Transverse colon (tissue), 4 donors: ENCODE results near the gene ARMC3. TPM values are rescaled to one million over a fixed set of nuclear protein-coding genes. Genes with fewer than 3 reads are reported as not detected.
"Not testable (repeated sequence)": the region's sequence is repeated elsewhere in the genome, so short reads cannot be mapped to it uniquely, and the experiment has no call there.

Source experiments
- DNase-seq: peaks from one replicate; pipeline ENCODE4 v3.0.0-alpha.2; 2019
- H3K27ac ChIP-seq, 4 donors: fragments of 200-600 bp; sonication (generic); 2 replicates each; pipeline ENCODE4 v1.5.1; 2016 to 2018; ENCODE audit warnings: inconsistent platforms in 4 of 4
- H3K27me3 ChIP-seq: fragments of 200-600 bp; sonication (generic); 2 replicates; pipeline ENCODE4 v1.5.1; 2017; ENCODE audit warnings: inconsistent platforms
- H3K36me3 ChIP-seq, 4 donors: fragments of 200-600 bp; sonication (generic); 2 replicates each; pipeline ENCODE4 v1.5.1; 2017 to 2019; ENCODE audit warnings: inconsistent platforms in 4 of 4
- H3K4me1 ChIP-seq, 4 donors: fragments of 200-600 bp; sonication (generic); 2 replicates each; pipeline ENCODE4 v1.5.1; 2017 to 2020; ENCODE audit warnings: inconsistent platforms in 4 of 4
- H3K4me3 ChIP-seq, 4 donors: fragments of 200-600 bp; sonication (generic); 1 replicate in 1 of 4; 2 replicates in 3 of 4; pipeline versions ENCODE4 v1.5.1 to v1.6.1; 2017 to 2019; ENCODE audit warnings: inconsistent platforms in 4 of 4
- H3K9me3 ChIP-seq, 2 donors: fragments of 200-600 bp; sonication (generic); 2 replicates each; pipeline ENCODE4 v1.5.1; 2017 to 2019; ENCODE audit warnings: inconsistent platforms in 2 of 2
- EP300 ChIP-seq: sonication (generic); formaldehyde crosslinking; IDR thresholded peaks from one replicate; pipeline ENCODE4 v1.6.1; 2017; ENCODE audit warnings: antibody characterized with exemption, low read depth
- POLR2A ChIP-seq: fragments of 450-650 bp; IDR thresholded peaks from one replicate; pipeline ENCODE4 v1.6.1; 2016; ENCODE audit warnings: antibody characterized with exemption, mild to moderate bottlenecking, moderate library complexity
- POLR2AphosphoS5 ChIP-seq, 3 donors: sonication (generic); formaldehyde crosslinking; IDR thresholded peaks; one replicate each; pipeline ENCODE4 v1.6.1; 2016; ENCODE audit warnings: antibody characterized with exemption in 3 of 3
- WGBS, 2 donors: methylation state at CpG; one replicate each; pipeline ENCODE4 v1.1.5; 2018; ENCODE audit warnings: low coverage in 1 of 2; 5-methylcytosine and 5-hydroxymethylcytosine counted together
- in situ Hi-C, 4 donors: fragments of 200-750 bp; cut with MboI; loops; one replicate each; pipeline versions ENCODE4 v1.15.0 to v1.15.1; 2017; ENCODE audit warnings: low sequenced_read_pairs in 3 of 4, low pct_ligation_motif_present in 1 of 4, low pct_unique_long_range_greater_than_20kb in 1 of 4
- intact Hi-C: fragments of 100-400 bp; cut with DNase I; formaldehyde crosslinking; loops from one replicate; pipeline ENCODE4 v1.15.1; 2023; ENCODE audit warnings: low total_unique reads
- total RNA-seq, 4 donors: library from RNA; depleted of rRNA; stranded (reverse); fragments of >200 nt; gene quantifications; one replicate each; pipeline ENCODE4 v1.1.0, GENCODE V29; 2016
- TF ChIP-seq, protein P1 (sequence below), 5 experiments: fragments of 200-600 bp in 3 of 5; fragments of 450-650 bp in 2 of 5; sonication (generic) in 3 of 5; IDR thresholded peaks; 1 replicate in 2 of 5; 2 replicates in 3 of 5; pipeline ENCODE4 v1.5.1; 2016 to 2017; ENCODE audit warnings: antibody characterized with exemption in 5 of 5, inconsistent platforms in 3 of 5, mild to moderate bottlenecking in 2 of 5, moderate library complexity in 1 of 5

The ARMC3 gene
- total RNA-seq, 4 donors from 2014 or later: not detected

DNA sequence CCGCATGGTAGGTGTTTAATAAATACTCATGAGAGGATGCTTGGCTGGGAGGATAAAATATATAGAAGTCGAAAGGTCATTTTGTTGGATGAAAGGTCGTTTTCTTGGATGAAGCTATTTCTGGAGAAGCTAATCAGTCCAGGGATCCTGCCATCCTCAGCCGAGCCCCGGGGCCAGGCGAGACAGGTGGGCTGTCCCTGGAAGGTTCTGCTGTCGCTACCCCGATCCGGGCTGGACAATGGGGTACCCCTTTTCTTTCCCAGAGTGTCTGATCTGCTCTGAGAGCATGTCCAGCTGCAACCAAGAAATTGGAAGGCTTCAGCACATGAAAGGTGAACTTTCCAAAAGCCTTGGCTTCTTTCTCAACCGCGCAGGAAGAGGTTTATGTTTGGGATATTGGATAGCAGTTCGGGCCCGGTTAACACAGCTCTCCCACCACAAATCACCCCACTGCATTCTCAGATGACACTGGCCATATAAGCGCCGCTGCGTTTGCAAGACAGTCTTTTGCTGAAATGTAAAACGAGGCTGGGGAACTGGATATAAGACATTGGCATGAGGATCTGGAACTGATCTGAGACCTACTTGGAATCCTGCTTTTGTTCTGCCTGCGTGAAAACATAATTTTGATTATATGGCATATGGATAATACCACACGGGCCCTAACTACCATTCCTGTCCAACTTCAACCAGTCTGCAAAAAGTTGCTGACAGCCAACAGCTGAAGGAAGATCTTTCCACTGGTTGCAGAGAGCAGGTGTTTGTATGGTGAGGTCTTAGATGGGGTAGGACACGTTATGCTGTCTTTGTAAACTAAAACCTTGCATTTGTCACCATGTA, 136.3 kb downstream of the ARMC3 start:
- WGBS, 2 donors: 69 to 78% methylated on average over 12 to 20 of the region's 20 CpGs
- Histone ChIP-seq H3K36me3 (no peaks in the 10 kb centered on the region), H3K27ac (peak overlapping the region in 3 of 4 donors; percentile 50 to 70 (median 67)), H3K9me3 (no peaks in the 10 kb centered on the region), H3K27me3 (no peaks in the 10 kb centered on the region), H3K4me3 (no peak overlapping the region), H3K4me1 (peaks cover 4 to 22% (median 19%) of the 10 kb centered on the region in 4 donors)
- DNase-seq: no peak
- TF ChIP-seq EP300 (no peak), POLR2A (no peak), POLR2AphosphoS5 (IDR thresholded peaks at IDR 0.05) (no peak)
- TF ChIP-seq, protein P1, sequence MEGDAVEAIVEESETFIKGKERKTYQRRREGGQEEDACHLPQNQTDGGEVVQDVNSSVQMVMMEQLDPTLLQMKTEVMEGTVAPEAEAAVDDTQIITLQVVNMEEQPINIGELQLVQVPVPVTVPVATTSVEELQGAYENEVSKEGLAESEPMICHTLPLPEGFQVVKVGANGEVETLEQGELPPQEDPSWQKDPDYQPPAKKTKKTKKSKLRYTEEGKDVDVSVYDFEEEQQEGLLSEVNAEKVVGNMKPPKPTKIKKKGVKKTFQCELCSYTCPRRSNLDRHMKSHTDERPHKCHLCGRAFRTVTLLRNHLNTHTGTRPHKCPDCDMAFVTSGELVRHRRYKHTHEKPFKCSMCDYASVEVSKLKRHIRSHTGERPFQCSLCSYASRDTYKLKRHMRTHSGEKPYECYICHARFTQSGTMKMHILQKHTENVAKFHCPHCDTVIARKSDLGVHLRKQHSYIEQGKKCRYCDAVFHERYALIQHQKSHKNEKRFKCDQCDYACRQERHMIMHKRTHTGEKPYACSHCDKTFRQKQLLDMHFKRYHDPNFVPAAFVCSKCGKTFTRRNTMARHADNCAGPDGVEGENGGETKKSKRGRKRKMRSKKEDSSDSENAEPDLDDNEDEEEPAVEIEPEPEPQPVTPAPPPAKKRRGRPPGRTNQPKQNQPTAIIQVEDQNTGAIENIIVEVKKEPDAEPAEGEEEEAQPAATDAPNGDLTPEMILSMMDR (IDR thresholded peaks at IDR 0.05): no peak
- intact Hi-C loops (loop anchor here (10.0 kb wide), 1 partner anchor 1059 kb away; the partner anchor contains the start of gene DNAJC1), in situ Hi-C loops (no loop called here)

DNA sequence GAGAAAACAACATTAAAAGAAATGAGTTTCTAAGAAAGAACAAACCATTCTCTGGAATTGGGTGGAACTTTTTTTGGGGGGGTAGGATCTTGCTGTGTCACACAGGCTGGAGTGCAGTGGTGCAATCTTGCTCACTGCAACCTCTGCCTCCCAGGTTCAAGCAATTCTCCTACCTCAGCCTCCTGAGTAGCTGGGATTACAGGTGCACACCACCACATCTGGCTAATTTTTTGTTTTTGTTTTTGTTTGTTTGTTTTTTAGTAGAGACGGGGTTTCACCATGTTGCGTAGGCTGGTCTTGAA, 136.9 kb downstream of the ARMC3 start:
- Histone ChIP-seq H3K27ac (peak overlapping the region; percentile 46 to 70 (median 58)), H3K4me1 (peaks cover 4 to 22% (median 19%) of the 10 kb centered on the region in 4 donors)
- intact Hi-C loops: loop anchor here (10.0 kb wide), 1 partner anchor 1060 kb away; the partner anchor contains the start of gene DNAJC1
- H3K27me3 ChIP-seq, H3K36me3 ChIP-seq, DNase-seq, in situ Hi-C loops, H3K9me3 ChIP-seq, H3K4me3 ChIP-seq: not testable (repeated sequence)
- WGBS, 2 donors: 86% methylated on average over 2 of the region's 2 CpGs; no CpG with 5 or more reads in 1 of the 2 donors

DNA sequence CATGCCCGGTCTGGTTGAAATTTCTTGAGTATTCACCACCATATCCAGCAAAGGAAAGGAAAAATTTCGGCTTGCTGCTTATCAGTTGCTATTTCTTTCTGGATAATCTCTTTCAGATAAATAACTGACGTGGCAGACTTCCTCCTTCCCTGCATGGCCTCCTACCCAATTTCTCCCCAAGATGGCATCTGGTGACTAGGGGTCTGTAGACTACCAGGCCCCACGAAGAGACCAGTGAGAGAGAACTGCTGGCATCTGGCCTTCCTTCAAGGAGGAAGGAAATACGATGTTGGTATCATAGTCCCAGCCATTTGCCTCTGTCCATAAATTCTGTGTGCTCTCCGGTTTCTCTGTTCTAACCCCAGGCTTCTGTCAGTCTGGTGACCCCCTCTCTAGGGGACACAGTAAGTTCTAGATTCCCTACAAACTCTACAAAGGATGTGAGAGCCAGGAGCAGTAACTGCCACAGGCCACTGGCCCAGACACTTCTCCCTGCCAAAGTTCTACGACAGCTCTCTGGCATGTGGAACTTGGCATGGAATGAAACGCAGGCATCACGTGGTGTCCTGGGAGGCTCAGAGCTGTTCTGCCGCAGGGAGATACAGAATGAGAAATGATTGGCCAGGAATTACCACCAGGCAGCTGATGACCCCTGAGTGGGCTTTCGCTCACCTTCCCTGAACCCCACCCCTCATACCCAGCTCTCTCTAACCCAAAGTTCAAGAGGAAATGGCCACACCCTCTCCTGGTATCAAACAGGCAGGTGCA, 137.5 kb downstream of the ARMC3 start:
- in situ Hi-C loops: no loop called here
- Histone ChIP-seq H3K36me3 (no peaks in the 10 kb centered on the region), H3K27me3 (no peaks in the 10 kb centered on the region), H3K4me1 (peaks cover 4 to 22% (median 19%) of the 10 kb centered on the region in 4 donors), H3K27ac (peak overlapping the region; percentile 46 to 70 (median 58)), H3K9me3 (no peaks in the 10 kb centered on the region), H3K4me3 (no peak overlapping the region)
- intact Hi-C loops: loop anchor here (10.0 kb wide), 1 partner anchor 1061 kb away; the partner anchor contains the start of gene DNAJC1
- TF ChIP-seq POLR2AphosphoS5 (IDR thresholded peaks at IDR 0.05) (peak; percentile 31 to 49 (median 35)), EP300 (no peak)
- TF ChIP-seq, protein P1 (IDR thresholded peaks at IDR 0.05): no peak
- 15 to 31% methylated on average over 4 to 11 of the region's 11 CpGs for WGBS, 2 donors
- peak; percentile 82 for DNase-seq

DNA sequence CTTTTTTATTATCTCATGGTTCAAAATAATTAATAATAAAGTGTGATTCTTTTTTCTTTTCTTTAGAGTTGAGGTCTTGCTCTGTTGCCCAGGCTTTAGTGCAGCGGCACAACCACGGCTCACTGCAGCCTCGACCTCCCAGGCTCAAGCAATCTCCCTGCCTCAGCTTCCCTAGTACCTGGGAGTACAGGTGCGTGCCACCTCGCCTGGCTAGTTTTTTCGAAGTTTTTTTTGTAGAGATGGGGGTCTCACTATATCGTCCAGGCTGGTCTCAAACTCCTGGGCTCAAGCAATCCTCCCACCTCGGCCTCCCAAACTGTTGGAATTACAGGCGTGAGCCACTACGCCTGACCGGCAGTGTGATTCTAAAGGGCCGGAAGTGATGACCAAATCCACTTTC, 139.5 kb downstream of the ARMC3 start:
- Histone ChIP-seq H3K4me1 (peaks cover 4 to 22% (median 19%) of the 10 kb centered on the region in 4 donors), H3K27ac (no peak overlapping the region), H3K9me3 (no peaks in the 10 kb centered on the region), H3K4me3 (no peak overlapping the region), H3K36me3 (no peaks in the 10 kb centered on the region), H3K27me3 (no peaks in the 10 kb centered on the region)
- WGBS, 2 donors: 86 to 100% methylated on average over 1 to 12 of the region's 12 CpGs
- TF ChIP-seq EP300 (no peak), POLR2AphosphoS5 (IDR thresholded peaks at IDR 0.05) (no peak), POLR2A (no peak)
- TF ChIP-seq, protein P1 (IDR thresholded peaks at IDR 0.05): no peak
- intact Hi-C loops (loop anchor here (10.0 kb wide), 1 partner anchor 1063 kb away; the partner anchor contains the start of gene DNAJC1), in situ Hi-C loops (no loop called here)
- no peak for DNase-seq
